Activated naive CD8-positive, alpha-beta T cell treated with anti-CD3 and anti-CD28 coated beads for 36 hours (primary cell): ENCODE data around the gene HOXC11. TPM values are rescaled to one million over a fixed set of nuclear protein-coding genes. Genes with fewer than 3 reads are reported as not detected.

Experiments
- DNase-seq: peaks from one replicate; pipeline ENCODE4 v3.0.0; 2021
- H3K27ac Mint-ChIP-seq: one replicate; pipeline ENCODE4 v1.8.0; 2022; ENCODE audit warnings: mild to moderate bottlenecking, moderate library complexity, mixed read lengths
- H3K27me3 Mint-ChIP-seq: one replicate; pipeline ENCODE4 v1.8.0; 2022; ENCODE audit warnings: mild to moderate bottlenecking, mixed read lengths
- H3K36me3 Mint-ChIP-seq: one replicate; pipeline ENCODE4 v1.8.0; 2021; ENCODE audit warnings: mild to moderate bottlenecking, mixed read lengths
- H3K4me1 Mint-ChIP-seq: one replicate; pipeline ENCODE4 v1.8.0; 2021; ENCODE audit warnings: mixed read lengths
- H3K4me3 Mint-ChIP-seq: one replicate; pipeline ENCODE4 v1.8.0; 2022; ENCODE audit warnings: mild to moderate bottlenecking, moderate library complexity, mixed read lengths
- H3K9me3 Mint-ChIP-seq: one replicate; pipeline ENCODE4 v1.8.0; 2022; ENCODE audit warnings: mixed read lengths
- total RNA-seq, 2 experiments: library from RNA; stranded (reverse); gene quantifications; one replicate each; pipeline ENCODE4 v1.2.3, GENCODE V29; 2021

Gene HOXC11
- total RNA-seq, 2 experiments from 2014 or later: not detected

DNA sequence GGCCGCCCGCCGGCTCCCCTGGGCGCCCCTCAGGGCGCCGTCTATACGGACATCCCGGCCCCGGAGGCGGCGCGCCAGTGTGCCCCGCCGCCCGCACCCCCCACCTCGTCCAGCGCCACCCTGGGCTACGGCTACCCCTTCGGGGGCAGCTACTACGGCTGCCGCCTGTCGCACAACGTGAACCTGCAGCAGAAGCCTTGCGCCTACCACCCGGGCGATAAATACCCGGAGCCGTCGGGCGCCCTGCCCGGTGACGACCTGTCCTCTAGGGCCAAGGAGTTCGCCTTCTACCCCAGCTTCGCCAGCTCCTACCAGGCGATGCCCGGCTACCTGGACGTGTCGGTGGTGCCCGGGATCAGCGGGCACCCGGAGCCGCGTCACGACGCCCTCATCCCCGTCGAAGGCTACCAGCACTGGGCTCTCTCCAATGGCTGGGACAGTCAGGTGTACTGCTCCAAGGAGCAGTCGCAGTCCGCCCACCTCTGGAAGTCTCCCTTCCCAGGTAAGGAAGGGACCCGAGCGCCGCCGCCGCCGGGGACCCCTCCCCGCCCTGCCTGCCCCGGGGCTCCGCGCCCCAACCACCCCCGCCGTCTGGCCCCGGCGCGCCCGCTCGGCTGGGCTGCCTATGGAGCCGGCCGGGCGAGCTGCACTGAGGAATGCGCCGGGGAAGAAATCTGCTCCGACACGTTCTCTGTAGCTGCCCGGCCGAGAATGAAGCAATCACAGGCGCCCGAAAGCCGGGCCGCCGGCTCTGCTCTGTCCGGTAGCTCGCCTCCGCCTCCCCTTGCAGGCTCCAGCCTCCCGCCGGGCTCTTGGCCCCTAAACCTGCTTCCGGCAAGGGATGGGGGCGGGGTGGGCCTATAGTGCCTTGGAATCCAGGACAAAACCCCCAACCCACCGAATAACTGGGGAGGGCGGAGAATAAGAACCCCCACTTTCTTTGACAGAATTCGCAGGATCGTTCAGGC is 33.5 kb upstream of the HOXC11 start:
- no peak overlapping the region for H3K27ac Mint-ChIP-seq
- peaks cover 24% of the 10 kb centered on the region for H3K4me1 Mint-ChIP-seq
- peaks cover 94% of the 10 kb centered on the region for H3K27me3 Mint-ChIP-seq
- no peak overlapping the region for H3K4me3 Mint-ChIP-seq
- DNase-seq: no peak
- H3K9me3 Mint-ChIP-seq: no peaks in the 10 kb centered on the region
- no peaks in the 10 kb centered on the region for H3K36me3 Mint-ChIP-seq

DNA sequence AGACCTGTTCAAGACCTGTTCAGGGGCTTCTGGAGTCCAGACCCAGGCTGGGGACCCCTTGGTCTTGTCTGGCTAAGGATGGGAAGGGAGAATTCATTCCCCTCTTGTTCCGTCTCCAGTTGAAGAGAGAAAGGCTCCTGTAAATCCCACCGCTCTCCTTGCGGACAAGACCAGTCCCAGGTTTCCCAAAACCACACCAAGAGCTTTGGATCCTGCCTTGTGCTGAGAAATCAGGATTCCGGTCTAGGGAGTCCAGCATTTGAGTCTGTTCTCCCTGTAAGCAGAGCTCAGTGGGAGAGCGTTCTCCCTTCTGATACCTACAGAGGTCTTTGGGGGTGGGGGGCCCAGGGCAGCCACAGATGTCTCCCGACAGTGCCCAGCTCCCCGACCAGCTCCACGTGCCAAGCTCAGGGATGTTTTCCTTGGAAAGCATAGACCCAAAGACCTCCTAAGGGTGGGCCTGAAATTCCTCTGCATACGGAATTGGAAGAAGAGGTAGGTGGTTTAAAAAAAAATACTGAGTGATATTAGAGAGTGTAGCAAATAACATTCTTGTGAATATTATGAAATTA is 32.4 kb upstream of the HOXC11 start:
- Mint-ChIP-seq H3K27ac (no peak overlapping the region), H3K4me1 (peaks cover 17% of the 10 kb centered on the region), H3K9me3 (no peaks in the 10 kb centered on the region), H3K36me3 (no peaks in the 10 kb centered on the region), H3K27me3 (peaks cover 94% of the 10 kb centered on the region), H3K4me3 (no peak overlapping the region)
- no peak for DNase-seq

DNA sequence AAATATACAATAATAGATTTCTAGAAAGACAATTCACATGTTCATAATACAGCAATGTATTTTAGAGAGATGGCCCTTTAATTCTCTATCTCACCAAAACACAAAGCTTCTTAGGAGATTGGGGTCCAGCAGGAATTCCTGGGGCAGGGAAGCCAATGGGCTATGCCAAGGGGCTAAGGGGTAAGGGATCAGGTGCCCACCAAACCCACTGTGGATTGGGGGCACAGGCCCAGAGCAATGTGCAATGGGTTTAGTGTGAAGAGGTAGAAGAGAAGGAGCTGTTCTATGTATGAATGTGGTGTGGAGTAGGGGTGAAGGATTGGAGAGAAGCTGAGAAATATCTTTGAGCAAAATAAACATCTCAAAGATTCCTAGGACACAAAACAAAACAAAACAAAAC is 31.7 kb upstream of the HOXC11 start:
- Mint-ChIP-seq H3K36me3 (no peaks in the 10 kb centered on the region), H3K4me3 (no peak overlapping the region), H3K4me1 (peaks cover 12% of the 10 kb centered on the region)

DNA sequence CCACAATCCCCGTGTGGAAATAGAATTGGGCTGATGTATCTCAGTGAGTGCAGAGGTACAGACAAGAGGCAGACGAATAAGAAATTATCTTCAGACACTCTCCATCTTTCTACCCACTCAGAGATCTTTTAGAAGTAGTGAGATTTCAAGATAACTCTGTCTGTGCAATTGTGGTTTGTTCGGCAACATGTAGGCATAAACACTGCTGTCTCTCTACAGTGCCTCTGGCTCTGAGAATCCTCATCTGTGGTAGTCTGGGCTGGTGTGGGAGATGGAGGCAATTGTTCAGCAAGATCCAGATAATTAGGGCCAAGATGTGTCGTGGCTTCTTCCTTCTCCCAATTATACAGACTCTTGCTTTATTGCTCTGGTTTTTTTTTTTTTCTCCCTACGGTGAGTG is 31.2 kb upstream of the HOXC11 start:
- peaks cover 10% of the 10 kb centered on the region for H3K4me1 Mint-ChIP-seq
- H3K4me3 Mint-ChIP-seq: no peak overlapping the region
- H3K36me3 Mint-ChIP-seq: no peaks in the 10 kb centered on the region
- no peak for DNase-seq
- H3K27me3 Mint-ChIP-seq: peaks cover 94% of the 10 kb centered on the region
- H3K27ac Mint-ChIP-seq: no peak overlapping the region
- H3K9me3 Mint-ChIP-seq: no peaks in the 10 kb centered on the region

More for the DNA sequence above, 31.7 kb upstream of the HOXC11 start:
- Mint-ChIP-seq H3K27me3 (peaks cover 94% of the 10 kb centered on the region), H3K27ac (no peak overlapping the region), H3K9me3 (no peaks in the 10 kb centered on the region)
- DNase-seq: no peak

DNA sequence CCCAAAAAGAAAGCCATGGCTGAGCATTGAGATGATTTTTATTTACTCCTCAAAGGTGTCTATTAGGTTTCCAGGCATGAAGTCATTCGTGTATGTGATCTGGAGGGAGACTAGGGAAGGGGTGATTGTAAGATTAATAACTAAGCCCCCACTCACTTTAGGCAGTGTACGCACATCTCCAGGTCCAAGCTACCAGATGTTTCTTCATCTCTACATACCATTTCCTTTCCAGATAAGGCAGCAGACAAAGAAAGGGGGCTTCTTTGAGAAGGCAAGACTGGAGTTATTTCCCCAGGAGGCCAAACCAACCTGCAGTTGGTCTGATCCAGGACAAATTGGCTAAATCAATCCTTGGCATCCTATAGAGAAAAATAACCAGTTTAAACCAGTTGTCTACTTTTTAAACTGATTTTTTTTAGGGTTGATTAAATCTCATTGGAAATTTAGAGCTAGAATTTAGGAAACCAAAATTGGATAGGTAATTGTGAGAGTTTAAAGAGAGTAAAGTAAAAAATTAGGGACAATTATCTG is 30.4 kb upstream of the HOXC11 start:
- peaks cover 94% of the 10 kb centered on the region for H3K27me3 Mint-ChIP-seq
- DNase-seq: no peak

DNA sequence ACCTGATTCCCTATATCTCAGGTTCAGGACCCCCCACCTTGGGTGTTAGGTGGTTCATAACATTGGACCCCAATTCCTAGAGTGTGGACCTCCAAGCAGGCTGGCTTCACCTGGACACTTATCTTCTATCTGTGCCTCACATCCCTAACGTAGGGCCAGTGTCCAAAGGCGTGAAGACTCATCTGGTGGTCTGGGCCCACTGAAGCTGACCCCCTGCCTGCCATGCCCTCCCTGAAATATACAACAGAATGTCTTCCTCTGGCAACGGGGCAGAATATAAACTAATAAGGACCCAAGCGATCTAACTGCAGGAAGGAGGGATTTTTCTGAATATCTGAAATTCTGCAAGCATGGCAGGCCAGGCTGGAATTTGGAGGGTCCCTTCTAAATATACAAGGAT is 28.7 kb upstream of the HOXC11 start:
- no peak overlapping the region for H3K4me3 Mint-ChIP-seq
- no peaks in the 10 kb centered on the region for H3K36me3 Mint-ChIP-seq
- H3K27ac Mint-ChIP-seq: no peak overlapping the region
- peaks cover 97% of the 10 kb centered on the region for H3K27me3 Mint-ChIP-seq
- no peaks in the 10 kb centered on the region for H3K4me1 Mint-ChIP-seq
- no peaks in the 10 kb centered on the region for H3K9me3 Mint-ChIP-seq
- no peak for DNase-seq

More for the DNA sequence above, 30.4 kb upstream of the HOXC11 start:
- no peak overlapping the region for H3K4me3 Mint-ChIP-seq
- H3K36me3 Mint-ChIP-seq: no peaks in the 10 kb centered on the region
- H3K4me1 Mint-ChIP-seq: peaks cover 6% of the 10 kb centered on the region
- no peaks in the 10 kb centered on the region for H3K9me3 Mint-ChIP-seq
- H3K27ac Mint-ChIP-seq: no peak overlapping the region

DNA sequence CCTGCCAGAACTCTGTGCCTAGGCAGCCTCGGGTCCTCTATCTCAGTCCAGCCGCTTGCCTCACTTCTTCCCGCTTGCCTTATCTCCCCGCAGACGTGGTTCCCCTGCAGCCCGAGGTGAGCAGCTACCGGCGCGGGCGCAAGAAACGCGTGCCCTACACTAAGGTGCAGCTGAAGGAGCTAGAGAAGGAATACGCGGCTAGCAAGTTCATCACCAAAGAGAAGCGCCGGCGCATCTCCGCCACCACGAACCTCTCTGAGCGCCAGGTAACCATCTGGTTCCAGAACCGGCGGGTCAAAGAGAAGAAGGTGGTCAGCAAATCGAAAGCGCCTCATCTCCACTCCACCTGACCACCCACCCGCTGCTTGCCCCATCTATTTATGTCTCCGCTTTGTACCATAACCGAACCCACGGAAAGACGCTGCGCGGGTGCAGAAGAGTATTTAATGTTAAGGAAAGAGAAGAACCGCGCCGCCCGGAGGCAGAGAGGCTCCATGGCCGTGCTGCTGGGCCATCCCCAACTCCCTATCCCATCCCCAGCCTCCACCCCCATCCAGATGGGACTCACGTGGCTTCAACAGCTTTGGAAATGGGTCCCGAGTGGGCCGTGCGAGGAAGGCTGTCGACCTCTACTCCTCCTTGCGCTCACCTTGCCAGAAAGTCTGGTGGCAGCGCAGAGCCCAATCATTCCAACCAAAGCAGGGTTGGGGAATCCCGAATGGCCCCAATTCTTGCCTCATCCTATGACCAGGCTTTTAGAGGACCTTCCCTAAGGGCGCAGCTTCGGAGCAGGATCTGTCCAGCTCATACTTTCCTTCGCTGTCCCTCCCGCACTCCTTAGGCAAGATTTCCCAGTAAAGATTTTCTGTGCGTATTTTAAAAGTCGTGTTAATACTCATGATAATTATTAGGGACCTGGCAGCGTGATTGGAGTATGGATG is 27.7 kb upstream of the HOXC11 start:
- H3K4me1 Mint-ChIP-seq: no peaks in the 10 kb centered on the region
- no peak overlapping the region for H3K27ac Mint-ChIP-seq
- DNase-seq: no peak
- H3K4me3 Mint-ChIP-seq: no peak overlapping the region
- peaks cover 97% of the 10 kb centered on the region for H3K27me3 Mint-ChIP-seq
- H3K36me3 Mint-ChIP-seq: no peaks in the 10 kb centered on the region
- H3K9me3 Mint-ChIP-seq: no peaks in the 10 kb centered on the region

DNA sequence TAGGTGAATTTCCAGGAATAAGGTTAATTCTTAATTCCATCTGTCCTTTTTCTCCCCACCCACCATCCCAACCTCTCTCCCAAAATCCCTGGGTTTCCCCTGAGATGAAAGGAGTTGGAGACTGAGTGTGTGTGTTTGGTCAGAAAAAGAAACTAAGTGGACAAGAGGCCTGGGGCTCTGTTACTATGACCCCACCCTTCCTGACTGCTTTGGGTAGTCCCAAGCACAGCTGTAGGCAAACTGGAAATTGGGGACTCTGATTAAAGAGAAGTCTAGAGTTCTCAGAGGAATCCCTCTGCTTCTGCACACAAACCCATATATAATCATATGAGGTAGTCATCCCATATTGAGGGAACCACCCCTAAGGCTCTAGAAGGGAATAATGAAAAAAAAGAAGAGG is 25.2 kb upstream of the HOXC11 start:
- no peak overlapping the region for H3K27ac Mint-ChIP-seq
- H3K9me3 Mint-ChIP-seq: no peaks in the 10 kb centered on the region
- H3K36me3 Mint-ChIP-seq: no peaks in the 10 kb centered on the region
- peaks cover 97% of the 10 kb centered on the region for H3K27me3 Mint-ChIP-seq
- peaks cover 4% of the 10 kb centered on the region for H3K4me1 Mint-ChIP-seq
- no peak overlapping the region for H3K4me3 Mint-ChIP-seq
- DNase-seq: no peak

DNA sequence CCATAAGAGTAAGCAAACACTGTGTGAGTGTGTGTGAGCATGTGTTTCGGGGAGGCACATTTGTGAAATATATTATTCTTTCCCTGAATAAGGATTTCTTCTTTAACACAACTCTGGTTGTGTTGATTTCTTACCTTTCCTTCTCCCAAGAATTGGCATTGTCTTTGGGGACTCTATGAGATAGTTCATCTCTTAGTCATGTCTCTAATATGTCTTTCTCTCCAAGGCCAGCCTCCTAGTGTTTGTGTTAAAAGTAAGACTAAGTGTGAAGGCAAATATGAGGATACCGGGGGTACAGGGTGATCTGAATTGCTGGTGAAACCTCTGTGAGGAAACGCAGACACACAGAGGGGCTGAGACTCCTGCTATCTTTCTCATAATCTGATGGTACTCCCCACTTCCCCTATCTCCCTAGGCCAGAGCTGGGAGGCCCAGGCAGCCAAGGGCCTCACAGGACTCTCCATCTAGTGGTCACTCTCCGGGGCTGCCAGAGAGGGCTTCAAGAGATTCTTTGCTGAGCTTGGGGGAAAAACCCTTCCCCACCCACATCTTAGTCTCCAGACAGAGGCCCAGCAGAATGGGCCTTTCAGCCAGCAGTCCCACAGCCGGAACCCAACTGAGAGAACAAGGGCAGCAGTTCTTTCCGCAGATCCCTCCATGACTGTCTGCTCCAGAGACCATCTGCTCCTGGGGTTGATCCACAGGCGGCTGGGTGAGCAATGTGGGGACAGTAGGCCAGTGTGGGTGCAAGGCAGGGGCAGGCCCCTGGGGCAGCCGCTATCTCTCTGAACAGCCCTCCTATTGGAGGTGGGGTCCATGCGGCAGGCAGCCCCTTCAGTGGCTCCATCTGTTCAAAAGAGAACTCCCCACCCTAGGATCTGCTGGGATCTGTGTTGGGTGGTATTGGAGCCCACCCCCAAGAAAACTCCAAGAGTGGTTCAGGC is 24.0 kb upstream of the HOXC11 start:
- Mint-ChIP-seq H3K4me1 (peaks cover 9% of the 10 kb centered on the region), H3K9me3 (no peaks in the 10 kb centered on the region), H3K4me3 (no peak overlapping the region), H3K36me3 (no peaks in the 10 kb centered on the region), H3K27me3 (peaks cover 98% of the 10 kb centered on the region), H3K27ac (no peak overlapping the region)
- no peak for DNase-seq

DNA sequence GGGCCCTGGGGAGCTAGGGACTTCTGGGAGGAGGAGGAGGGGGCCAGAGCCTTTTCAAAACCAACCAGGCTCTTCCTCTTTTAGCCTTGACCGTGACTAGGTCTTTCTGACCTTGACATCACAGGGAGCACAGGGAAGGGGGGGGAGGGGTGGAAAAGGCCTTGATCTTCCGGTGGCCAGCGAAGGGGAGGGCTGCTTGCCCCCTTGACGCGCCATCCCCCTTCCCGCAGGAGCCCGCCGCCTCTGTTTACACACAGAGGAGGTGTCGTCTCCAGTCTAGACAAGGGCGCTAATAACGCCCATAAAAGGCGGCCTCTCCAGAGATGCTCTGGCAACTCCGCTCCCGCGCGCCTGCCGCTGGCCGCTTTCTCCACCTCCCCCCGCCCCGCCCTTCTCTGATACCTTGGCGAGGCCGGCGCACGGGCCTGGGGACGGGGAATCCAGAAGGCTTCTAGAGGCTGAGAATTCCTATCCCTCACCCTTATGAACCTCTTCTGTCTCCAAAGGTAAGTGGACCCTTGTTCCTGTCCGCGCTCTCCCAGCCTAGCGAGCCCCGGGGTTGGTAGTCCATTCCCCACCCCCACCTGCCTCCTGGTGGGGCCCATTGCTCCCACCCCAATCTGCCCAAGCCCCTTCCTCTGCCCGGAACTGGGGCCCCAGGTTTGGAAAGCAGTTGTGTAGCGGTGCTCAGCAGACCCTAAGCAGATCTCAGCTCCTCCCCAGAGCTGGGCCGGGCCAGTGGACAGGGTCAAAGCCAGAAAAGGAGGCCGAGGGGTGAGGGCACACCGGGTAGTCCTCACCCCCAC is 23.1 kb upstream of the HOXC11 start:
- H3K27ac Mint-ChIP-seq: no peak overlapping the region
- DNase-seq: no peak
- H3K9me3 Mint-ChIP-seq: no peaks in the 10 kb centered on the region
- peaks cover 12% of the 10 kb centered on the region for H3K4me1 Mint-ChIP-seq
- no peak overlapping the region for H3K4me3 Mint-ChIP-seq
- H3K36me3 Mint-ChIP-seq: no peaks in the 10 kb centered on the region
- H3K27me3 Mint-ChIP-seq: peaks cover 98% of the 10 kb centered on the region

DNA sequence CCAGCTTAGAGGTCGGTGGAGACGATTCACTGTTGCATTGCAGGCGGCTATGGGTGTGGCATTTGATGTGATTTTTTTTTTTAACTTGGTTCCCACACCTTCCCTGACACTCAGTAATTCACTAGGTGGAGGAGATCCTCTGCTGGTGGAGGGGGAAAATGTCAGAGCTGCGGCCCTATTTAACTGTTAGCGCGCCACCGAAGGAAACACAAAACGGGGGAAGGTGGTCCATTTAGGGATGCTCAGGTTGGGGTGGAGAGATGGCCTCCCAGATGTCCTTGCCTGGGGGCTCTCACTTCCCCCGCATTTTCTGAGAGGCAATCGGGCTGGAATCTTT is 22.5 kb upstream of the HOXC11 start:
- Mint-ChIP-seq H3K27ac (no peak overlapping the region), H3K4me1 (peaks cover 12% of the 10 kb centered on the region), H3K9me3 (no peaks in the 10 kb centered on the region), H3K36me3 (no peaks in the 10 kb centered on the region), H3K27me3 (peaks cover 97% of the 10 kb centered on the region), H3K4me3 (no peak overlapping the region)
- no peak for DNase-seq

DNA sequence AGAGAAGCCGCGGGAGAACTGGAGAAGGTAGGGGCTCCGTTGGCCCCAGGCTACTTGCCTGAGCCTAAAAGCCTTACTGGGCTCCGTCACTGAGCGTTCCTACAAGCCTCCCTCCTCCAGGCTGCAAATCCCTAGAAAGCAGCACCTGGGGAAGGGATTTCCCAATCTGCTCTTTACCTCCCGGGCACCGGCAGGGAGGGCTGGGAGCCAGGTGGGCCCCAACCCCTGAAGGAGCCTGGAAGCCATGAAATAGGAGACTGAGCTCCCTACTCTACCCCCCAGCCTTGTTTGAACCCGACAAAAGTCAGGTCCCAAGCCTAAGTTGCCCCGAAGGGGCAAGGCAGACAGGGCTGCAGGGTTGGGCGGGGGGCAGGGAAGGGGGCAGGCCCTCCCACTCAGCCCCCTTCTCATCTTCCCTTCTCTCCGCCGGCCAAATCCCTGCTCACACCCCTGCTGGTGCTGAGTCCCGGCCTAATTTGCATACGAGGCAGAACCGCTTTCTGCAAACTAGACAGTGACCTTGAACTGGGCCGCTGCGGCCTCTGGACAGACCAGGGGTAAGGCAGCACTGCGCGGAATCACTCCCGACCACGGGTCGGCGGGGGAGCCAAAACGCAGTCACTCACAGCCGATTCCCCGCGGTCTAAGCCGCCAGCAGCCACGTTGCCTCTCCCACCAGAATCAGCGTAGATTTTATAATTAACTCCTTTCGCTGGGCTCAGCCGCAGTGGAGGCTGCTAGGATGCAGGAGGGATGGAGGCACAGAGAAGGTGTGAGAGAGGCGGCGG is 21.9 kb upstream of the HOXC11 start:
- H3K4me3 Mint-ChIP-seq: no peak overlapping the region
- H3K27me3 Mint-ChIP-seq: peaks cover 97% of the 10 kb centered on the region
- peaks cover 14% of the 10 kb centered on the region for H3K4me1 Mint-ChIP-seq
- H3K9me3 Mint-ChIP-seq: peaks cover 1% of the 10 kb centered on the region
- no peak for DNase-seq
- H3K27ac Mint-ChIP-seq: no peak overlapping the region
- H3K36me3 Mint-ChIP-seq: no peaks in the 10 kb centered on the region
